Suprapubic skin (tissue), 3 donors: Measurements from ENCODE around the gene BRME1.
"Not testable (repeated sequence)": the region's sequence is repeated elsewhere in the genome, so short reads cannot be mapped to it uniquely, and the experiment has no call there.

Source experiments
- CTCF ChIP-seq, 2 donors: fragments of 200-600 bp in 1 of 2; fragments of 450-650 bp in 1 of 2; sonication (generic) in 1 of 2; IDR thresholded peaks; one replicate each; pipeline ENCODE4 v1.5.1; 2016 to 2019; ENCODE audit warnings: antibody characterized with exemption in 2 of 2, mild to moderate bottlenecking in 1 of 2, moderate library complexity in 1 of 2
- EP300 ChIP-seq: sonication (generic); formaldehyde crosslinking; IDR thresholded peaks from one replicate; pipeline ENCODE4 v1.6.1; 2017; ENCODE audit warnings: antibody characterized with exemption
- POLR2A ChIP-seq, 2 donors: fragments of 450-650 bp; IDR thresholded peaks; one replicate each; pipeline ENCODE4 v1.6.1; 2017; ENCODE audit warnings: antibody characterized with exemption in 2 of 2, mild to moderate bottlenecking in 2 of 2, moderate library complexity in 2 of 2

GRCh38 chr19:13922118-13922517, 16.2 kb upstream of the BRME1 start:
- not testable (repeated sequence) for TF ChIP-seq CTCF (IDR thresholded peaks at IDR 0.05); EP300; POLR2A (IDR thresholded peaks at IDR 0.05)
